BLaER1 (cell line): ENCODE data around the gene HPGDS.
"Not testable (repeated sequence)": the region's sequence is repeated elsewhere in the genome, so short reads cannot be mapped to it uniquely, and the experiment has no call there.

Source experiments
- H3K27ac ChIP-seq: shearing (Covaris generic); formaldehyde crosslinking; 2 replicates; pipeline ENCODE4 v1.8.1; 2022
- H3K27me3 ChIP-seq: shearing (Covaris generic); formaldehyde crosslinking; 2 replicates; pipeline ENCODE4 v1.8.1; 2022
- H3K36me3 ChIP-seq: shearing (Covaris generic); formaldehyde crosslinking; 2 replicates; pipeline ENCODE4 v1.8.1; 2022
- H3K4me1 ChIP-seq: shearing (Covaris generic); formaldehyde crosslinking; 2 replicates; pipeline ENCODE4 v1.8.1; 2022
- H3K4me2 ChIP-seq: shearing (Covaris generic); formaldehyde crosslinking; 2 replicates; pipeline ENCODE4 v1.8.1; 2022
- H3K4me3 ChIP-seq: shearing (Covaris generic); formaldehyde crosslinking; 2 replicates; pipeline ENCODE4 v1.8.1; 2022
- H3K9ac ChIP-seq: shearing (Covaris generic); formaldehyde crosslinking; 2 replicates; pipeline ENCODE4 v1.8.1; 2022
- H3K9me3 ChIP-seq: shearing (Covaris generic); formaldehyde crosslinking; 2 replicates; pipeline ENCODE4 v1.8.1; 2022
- H4K20me1 ChIP-seq: shearing (Covaris generic); formaldehyde crosslinking; 2 replicates; pipeline ENCODE4 v1.8.1; 2022
- Cebpa-rat ChIP-seq: shearing (Covaris generic); IDR thresholded peaks from 2 replicates; pipeline ENCODE4 v1.8.1; 2022

The HPGDS gene

DNA sequence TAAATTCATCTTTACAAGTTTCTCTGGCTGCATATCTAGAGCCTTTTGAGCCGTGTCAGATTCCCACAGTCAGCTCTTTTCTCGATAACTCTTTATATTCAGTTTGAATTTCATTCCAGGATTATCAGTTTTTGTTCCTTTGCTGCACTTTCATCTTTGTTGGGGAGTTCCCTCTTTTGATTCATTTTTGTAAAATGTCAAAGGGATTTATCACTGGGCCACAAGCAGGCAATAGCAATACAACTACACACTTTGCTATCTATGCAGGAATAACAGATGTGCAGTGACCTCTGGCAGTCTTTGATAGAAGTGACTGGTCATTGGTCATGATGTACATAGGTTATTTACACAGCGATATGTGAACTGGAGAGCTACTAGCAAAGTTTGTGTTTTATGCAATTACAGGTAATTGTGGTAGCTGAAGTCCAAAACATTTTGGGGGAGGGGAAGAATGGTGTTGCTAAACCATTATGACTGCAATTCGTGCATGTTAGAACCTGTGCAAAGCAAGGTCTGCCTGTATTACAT lies 43.8 kb downstream of the HPGDS start:
- no peak for TF ChIP-seq Cebpa-rat
- H3K27me3 ChIP-seq, result no peaks in the 10 kb centered on the region
- H3K4me3 ChIP-seq, result no peak overlapping the region
- no peak overlapping the region for H3K9ac ChIP-seq
- H3K36me3 ChIP-seq, result no peaks in the 10 kb centered on the region
- H3K4me2 ChIP-seq, result no peak overlapping the region
- no peak overlapping the region for H3K27ac ChIP-seq
- no peaks in the 10 kb centered on the region for H4K20me1 ChIP-seq
- H3K4me1 ChIP-seq, result no peaks in the 10 kb centered on the region
- no peaks in the 10 kb centered on the region for H3K9me3 ChIP-seq

DNA sequence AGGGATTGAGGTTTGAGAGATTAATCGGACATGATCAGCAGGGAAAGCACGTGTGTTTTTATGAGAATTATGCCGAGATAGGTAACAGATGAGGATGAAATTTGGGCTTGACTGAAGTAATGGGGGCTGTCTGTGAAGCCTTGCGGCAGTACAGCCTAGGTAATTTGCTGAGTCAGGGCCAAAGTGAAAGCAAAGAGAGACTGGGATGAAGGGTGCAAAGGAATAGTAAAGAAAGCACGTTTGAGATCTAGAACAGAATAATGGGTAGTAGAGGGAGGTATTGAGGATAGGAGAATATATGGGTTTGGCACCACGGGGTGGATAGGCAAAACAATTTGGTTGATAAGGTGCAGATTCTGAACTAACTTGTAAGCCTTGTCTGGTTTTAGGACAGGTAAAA lies 47.2 kb downstream of the HPGDS start:
- not testable (repeated sequence) for H3K4me3 ChIP-seq, H3K4me2 ChIP-seq, H3K4me1 ChIP-seq, H3K27me3 ChIP-seq, H4K20me1 ChIP-seq, H3K9me3 ChIP-seq, H3K9ac ChIP-seq, H3K27ac ChIP-seq
- peaks cover 15% of the 10 kb centered on the region for H3K36me3 ChIP-seq

DNA sequence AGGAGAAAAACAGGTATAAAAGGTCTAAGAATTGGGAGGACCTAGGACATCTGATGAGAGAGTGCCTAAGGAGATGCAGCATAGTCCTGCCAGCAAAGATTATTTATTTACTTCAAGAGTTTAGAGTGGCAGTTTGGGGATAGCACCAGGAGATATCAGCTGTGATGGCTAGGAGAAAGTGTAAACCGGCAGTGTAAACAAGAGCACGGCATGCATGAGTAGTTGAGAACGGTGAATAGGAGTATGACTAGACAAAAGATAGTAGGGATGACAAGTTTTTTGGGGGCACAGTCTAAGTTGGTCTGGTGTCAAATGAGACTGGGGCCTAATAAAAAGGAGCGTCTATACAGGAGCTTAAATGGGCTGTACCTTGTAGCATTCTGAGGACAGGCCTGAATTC lies 48.7 kb downstream of the HPGDS start:
- not testable (repeated sequence) for H3K27ac ChIP-seq, H3K4me2 ChIP-seq, H3K27me3 ChIP-seq, H3K9me3 ChIP-seq, H3K9ac ChIP-seq, H3K4me3 ChIP-seq, H3K4me1 ChIP-seq, H4K20me1 ChIP-seq
- peaks cover 21% of the 10 kb centered on the region for H3K36me3 ChIP-seq

DNA sequence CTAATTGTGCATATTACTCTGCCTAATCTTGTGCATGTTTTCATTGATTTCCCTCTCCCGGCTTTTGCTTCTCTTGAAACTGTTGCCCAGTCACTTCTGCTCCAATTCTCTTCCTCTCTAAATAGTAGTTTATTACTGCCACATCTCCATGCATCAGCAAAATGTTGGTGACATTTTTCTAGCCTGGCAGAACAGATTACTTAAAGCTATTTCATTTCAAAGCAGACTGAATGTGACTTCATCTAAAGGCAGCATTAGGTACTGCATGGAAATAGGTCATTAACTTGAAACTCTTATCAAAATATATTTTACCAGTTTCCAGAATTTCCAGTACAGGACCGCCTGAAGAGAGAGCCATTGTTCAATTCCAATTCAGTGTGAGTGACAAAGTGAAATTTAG lies 52.4 kb downstream of the HPGDS start:
- peaks cover 55% of the 10 kb centered on the region for H3K36me3 ChIP-seq
- no peak overlapping the region for H3K4me3 ChIP-seq
- H3K4me2 ChIP-seq, result no peak overlapping the region
- no peaks in the 10 kb centered on the region for H4K20me1 ChIP-seq
- no peak for TF ChIP-seq Cebpa-rat
- H3K27ac ChIP-seq, result no peak overlapping the region
- H3K9ac ChIP-seq, result no peak overlapping the region
- H3K4me1 ChIP-seq, result no peaks in the 10 kb centered on the region
- no peaks in the 10 kb centered on the region for H3K9me3 ChIP-seq
- H3K27me3 ChIP-seq, result no peaks in the 10 kb centered on the region

- H3K4me1 ChIP-seq, result no peaks in the 10 kb centered on the region
- peaks cover 84% of the 10 kb centered on the region for H3K36me3 ChIP-seq
- no peak for TF ChIP-seq Cebpa-rat
- no peak overlapping the region for H3K4me3 ChIP-seq
- no peak overlapping the region for H3K4me2 ChIP-seq
- no peaks in the 10 kb centered on the region for H4K20me1 ChIP-seq
- H3K27ac ChIP-seq, result no peak overlapping the region
- no peaks in the 10 kb centered on the region for H3K27me3 ChIP-seq
- no peak overlapping the region for H3K9ac ChIP-seq
- no peaks in the 10 kb centered on the region for H3K9me3 ChIP-seq
These were observed 57.0 kb downstream of the HPGDS start for GRCh38 chr4:94285666-94286065.

DNA sequence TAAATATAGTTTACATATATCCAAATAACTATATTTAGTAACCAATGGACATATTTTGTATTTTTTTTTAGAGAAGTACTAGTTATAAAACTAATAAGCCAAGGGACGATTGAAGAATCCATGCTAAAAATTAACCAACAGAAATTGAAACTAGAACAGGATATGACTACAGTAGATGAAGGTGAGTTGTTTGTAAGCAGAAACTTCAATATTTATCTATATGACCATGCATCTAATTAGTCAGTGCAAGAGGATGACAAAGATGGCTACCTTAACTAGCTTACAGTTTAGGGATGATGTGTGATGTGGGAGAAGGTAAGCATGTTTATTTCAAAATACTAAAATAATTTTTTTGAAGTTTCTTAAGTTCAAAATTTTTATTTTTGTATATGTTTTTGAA lies 57.7 kb downstream of the HPGDS start:
- TF ChIP-seq Cebpa-rat, result no peak
- peaks cover 85% of the 10 kb centered on the region for H3K36me3 ChIP-seq
- H3K9me3 ChIP-seq, result no peaks in the 10 kb centered on the region
- no peaks in the 10 kb centered on the region for H4K20me1 ChIP-seq
- H3K27me3 ChIP-seq, result no peaks in the 10 kb centered on the region
- H3K4me3 ChIP-seq, result no peak overlapping the region
- H3K27ac ChIP-seq, result no peak overlapping the region
- no peak overlapping the region for H3K9ac ChIP-seq
- no peaks in the 10 kb centered on the region for H3K4me1 ChIP-seq
- no peak overlapping the region for H3K4me2 ChIP-seq

- Histone ChIP-seq H3K9ac (no peak overlapping the region), H3K4me1 (no peaks in the 10 kb centered on the region), H3K27ac (no peak overlapping the region), H3K27me3 (no peaks in the 10 kb centered on the region), H4K20me1 (no peaks in the 10 kb centered on the region), H3K4me2 (no peak overlapping the region), H3K4me3 (no peak overlapping the region), H3K36me3 (peaks cover 87% of the 10 kb centered on the region), H3K9me3 (no peaks in the 10 kb centered on the region)
- TF ChIP-seq Cebpa-rat, result no peak
These were observed 63.9 kb downstream of the HPGDS start for GRCh38 chr4:94278781-94279180.

DNA sequence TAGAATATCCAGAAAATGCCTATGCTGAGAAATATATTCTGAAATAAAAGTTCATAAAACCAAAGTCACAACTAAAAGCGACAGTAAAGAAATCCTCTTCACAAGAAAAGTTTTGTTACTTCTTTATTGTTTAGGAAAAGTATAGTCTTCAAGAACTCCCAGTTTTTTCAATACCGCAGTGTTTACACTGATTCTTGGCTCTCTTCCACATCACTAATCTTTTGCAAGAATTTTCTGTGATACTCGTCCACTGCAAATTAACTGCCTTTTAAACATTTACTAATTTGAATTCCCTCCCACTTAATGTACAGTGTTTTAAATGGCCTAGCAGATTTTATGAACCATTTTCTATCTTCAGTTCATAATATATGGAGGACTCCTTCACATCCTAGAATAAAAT lies 65.1 kb downstream of the HPGDS start:
- Histone ChIP-seq H3K27me3 (no peaks in the 10 kb centered on the region), H3K9ac (no peak overlapping the region), H3K4me3 (no peak overlapping the region), H4K20me1 (peaks cover 5% of the 10 kb centered on the region; the same call in 1 of the 2 replicates), H3K36me3 (peaks cover 86% of the 10 kb centered on the region), H3K4me1 (no peaks in the 10 kb centered on the region), H3K27ac (no peak overlapping the region), H3K9me3 (no peaks in the 10 kb centered on the region), H3K4me2 (no peak overlapping the region)
- TF ChIP-seq Cebpa-rat, result no peak

- peaks cover 5% of the 10 kb centered on the region; the same call in 1 of the 2 replicates for H4K20me1 ChIP-seq
- no peak overlapping the region for H3K4me2 ChIP-seq
- H3K9me3 ChIP-seq, result no peaks in the 10 kb centered on the region
- H3K4me1 ChIP-seq, result no peaks in the 10 kb centered on the region
- no peak overlapping the region for H3K4me3 ChIP-seq
- TF ChIP-seq Cebpa-rat, result peak; percentile 34; the same call in 1 of the 2 replicates
- H3K27me3 ChIP-seq, result no peaks in the 10 kb centered on the region
- no peak overlapping the region for H3K27ac ChIP-seq
- H3K36me3 ChIP-seq, result peaks cover 85% of the 10 kb centered on the region
- H3K9ac ChIP-seq, result no peak overlapping the region
These were observed 66.4 kb downstream of the HPGDS start for GRCh38 chr4:94276204-94276603.

DNA sequence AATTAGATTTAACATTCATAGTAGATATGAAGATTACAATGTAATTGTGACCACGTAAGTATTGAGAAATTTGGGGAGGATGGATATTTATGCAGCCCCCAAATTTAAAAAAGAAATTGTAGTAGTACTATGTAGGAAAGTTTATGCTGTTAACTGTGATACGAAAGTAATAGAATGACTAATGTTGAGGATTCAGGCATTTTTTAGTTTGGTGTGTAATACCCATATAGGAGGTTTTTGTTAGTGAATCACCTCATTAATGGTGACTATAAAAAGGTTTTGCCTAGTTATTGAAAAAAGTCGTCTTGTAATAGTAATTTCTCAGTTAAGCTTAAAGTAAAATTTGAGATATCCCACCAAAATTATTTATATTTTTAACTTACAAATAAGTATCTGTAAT lies 67.7 kb downstream of the HPGDS start:
- H3K9me3 ChIP-seq, result no peaks in the 10 kb centered on the region
- H3K27ac ChIP-seq, result no peak overlapping the region
- no peaks in the 10 kb centered on the region for H3K4me1 ChIP-seq
- H4K20me1 ChIP-seq, result peaks cover 5% of the 10 kb centered on the region; the same call in 1 of the 2 replicates
- no peak overlapping the region for H3K4me2 ChIP-seq
- H3K4me3 ChIP-seq, result no peak overlapping the region
- no peak for TF ChIP-seq Cebpa-rat
- no peak overlapping the region for H3K9ac ChIP-seq
- no peaks in the 10 kb centered on the region for H3K27me3 ChIP-seq
- peaks cover 84% of the 10 kb centered on the region for H3K36me3 ChIP-seq

- Histone ChIP-seq H3K9me3 (no peaks in the 10 kb centered on the region), H3K36me3 (peaks cover 71% of the 10 kb centered on the region), H3K4me3 (no peak overlapping the region), H3K4me2 (no peak overlapping the region), H3K27ac (no peak overlapping the region), H4K20me1 (peaks cover 5% of the 10 kb centered on the region; the same call in 1 of the 2 replicates), H3K4me1 (no peaks in the 10 kb centered on the region), H3K27me3 (no peaks in the 10 kb centered on the region), H3K9ac (no peak overlapping the region)
- TF ChIP-seq Cebpa-rat, result no peak
These were observed 71.4 kb downstream of the HPGDS start for GRCh38 chr4:94271248-94271647.
